HEK293 (cell line): Measurements from ENCODE around the gene TMEM87B.

Source experiments
- CTCF ChIA-PET: fragments of 350-600 bp; formaldehyde crosslinking; extraction: SDS; loops from one replicate; lab custom pipeline; 2021; ENCODE audit warnings: antibody characterized with exemption; lab: Yijun Ruan, JAX
- POLR2A ChIA-PET: fragments of 300-600 bp; formaldehyde crosslinking; extraction: SDS; loops from one replicate; lab custom pipeline; 2020; ENCODE audit warnings: antibody characterized with exemption, inconsistent platforms; lab: Yijun Ruan, JAX
- H3K27ac ChIP-seq: fragments of 200-500 bp; sonication (Bioruptor generic); 2 replicates; pipeline ENCODE4 v1.5.1; 2014; ENCODE audit warnings: low read depth, low read length, control low read depth, inconsistent platforms; ENCODE audit errors: extremely low read depth
- H3K36me3 ChIP-seq, 2 experiments: fragments of 200-500 bp in 1 of 2; sonication (Bioruptor generic) in 1 of 2; 1 replicate in 1 of 2; 2 replicates in 1 of 2; pipeline ENCODE4 v1.5.1; 2014 to 2017; ENCODE audit warnings: inconsistent platforms in 2 of 2, low read length in 2 of 2; ENCODE audit not compliant: control insufficient read depth in 2 of 2, insufficient read depth in 1 of 2
- H3K4me1 ChIP-seq: fragments of 200-500 bp; sonication (Bioruptor generic); 2 replicates; pipeline ENCODE4 v1.5.1; 2014; ENCODE audit warnings: mild to moderate bottlenecking, low read length, inconsistent platforms; ENCODE audit not compliant: control insufficient read depth, insufficient read depth
- H3K4me3 ChIP-seq: 2 replicates; pipeline ENCODE4 v1.5.1; 2011; ENCODE audit warnings: low read depth, mild to moderate bottlenecking, control low read depth, low read length, moderate library complexity
- H3K9me3 ChIP-seq: fragments of 200-500 bp; sonication (Bioruptor generic); 2 replicates; pipeline ENCODE4 v1.5.1; 2014; ENCODE audit warnings: low read depth, low read length, inconsistent platforms; ENCODE audit not compliant: control insufficient read depth, insufficient read depth
- BCL11B ChIP-seq: fragments of 450-650 bp; formaldehyde crosslinking; IDR thresholded peaks from 2 replicates; pipeline ENCODE4 v1.5.1; 2016; ENCODE audit warnings: low read depth, missing biosample characterization, missing genetic modification characterization
- MZF1 ChIP-seq: fragments of 450-650 bp; formaldehyde crosslinking; IDR thresholded peaks from 2 replicates; pipeline ENCODE4 v1.5.1; 2017; ENCODE audit warnings: missing biosample characterization, missing genetic modification characterization, borderline replicate concordance
- YY1 ChIP-seq: fragments of 450-650 bp; formaldehyde crosslinking; IDR thresholded peaks from 2 replicates; pipeline ENCODE4 v1.5.1; 2018; ENCODE audit warnings: missing biosample characterization, missing genetic modification characterization
- ZBTB7A ChIP-seq: fragments of 450-650 bp; formaldehyde crosslinking; IDR thresholded peaks from 2 replicates; pipeline ENCODE4 v1.5.1; 2016; ENCODE audit warnings: low read depth, missing biosample characterization, missing genetic modification characterization
- ZNF132 ChIP-seq: fragments of 450-650 bp; formaldehyde crosslinking; IDR thresholded peaks from 2 replicates; pipeline ENCODE4 v1.5.1; 2017; ENCODE audit warnings: missing biosample characterization, missing genetic modification characterization, borderline replicate concordance
- ZNF140 ChIP-seq: fragments of 450-650 bp; formaldehyde crosslinking; IDR thresholded peaks from 2 replicates; pipeline ENCODE4 v1.5.1; 2016; ENCODE audit warnings: missing biosample characterization, missing genetic modification characterization
- ZNF157 ChIP-seq: fragments of 450-650 bp; formaldehyde crosslinking; IDR thresholded peaks from 2 replicates; pipeline ENCODE4 v1.5.1; 2016; ENCODE audit warnings: missing biosample characterization, missing genetic modification characterization
- ZNF211 ChIP-seq: fragments of 450-650 bp; formaldehyde crosslinking; IDR thresholded peaks from 2 replicates; pipeline ENCODE4 v1.5.1; 2016; ENCODE audit warnings: low read depth, missing biosample characterization, missing genetic modification characterization
- ZNF341 ChIP-seq: fragments of 450-650 bp; formaldehyde crosslinking; IDR thresholded peaks from 2 replicates; pipeline ENCODE4; 2016; ENCODE audit warnings: low read depth, missing biosample characterization, missing genetic modification characterization
- ZNF394 ChIP-seq: fragments of 450-650 bp; formaldehyde crosslinking; IDR thresholded peaks from 2 replicates; pipeline ENCODE4 v1.5.1; 2016; ENCODE audit warnings: missing biosample characterization, missing genetic modification characterization, mild to moderate bottlenecking, moderate library complexity, borderline replicate concordance
- ZNF596 ChIP-seq: fragments of 450-650 bp; IDR thresholded peaks from 2 replicates; pipeline ENCODE4 v1.5.0; 2018; ENCODE audit warnings: missing biosample characterization, mild to moderate bottlenecking, missing genetic modification characterization, moderate library complexity
- ZNF776 ChIP-seq: fragments of 450-650 bp; formaldehyde crosslinking; IDR thresholded peaks from 2 replicates; pipeline ENCODE4 v1.5.0; 2017; ENCODE audit warnings: missing biosample characterization, missing genetic modification characterization, borderline replicate concordance
- ZNF843 ChIP-seq: fragments of 450-650 bp; formaldehyde crosslinking; IDR thresholded peaks from 2 replicates; pipeline ENCODE4 v1.5.1; 2016; ENCODE audit warnings: missing biosample characterization, missing genetic modification characterization
- TF ChIP-seq, protein P1 (sequence below): fragments of 450-650 bp; formaldehyde crosslinking; IDR thresholded peaks from 2 replicates; pipeline ENCODE4 v1.5.1; 2016; ENCODE audit warnings: missing biosample characterization, missing genetic modification characterization
- TF ChIP-seq, protein P2 (sequence below): fragments of 450-650 bp; formaldehyde crosslinking; IDR thresholded peaks from 2 replicates; pipeline ENCODE4 v1.5.1; 2016; ENCODE audit warnings: missing biosample characterization, missing genetic modification characterization
- TF ChIP-seq, protein P3 (sequence below): fragments of 450-650 bp; formaldehyde crosslinking; IDR thresholded peaks from 2 replicates; pipeline ENCODE4 v1.5.1; 2016; ENCODE audit warnings: missing biosample characterization, missing genetic modification characterization
- TF ChIP-seq, protein P4 (sequence below): fragments of 450-650 bp; formaldehyde crosslinking; IDR thresholded peaks from 2 replicates; pipeline ENCODE4 v1.5.1; 2016; ENCODE audit warnings: missing biosample characterization, missing genetic modification characterization

The TMEM87B gene

DNA sequence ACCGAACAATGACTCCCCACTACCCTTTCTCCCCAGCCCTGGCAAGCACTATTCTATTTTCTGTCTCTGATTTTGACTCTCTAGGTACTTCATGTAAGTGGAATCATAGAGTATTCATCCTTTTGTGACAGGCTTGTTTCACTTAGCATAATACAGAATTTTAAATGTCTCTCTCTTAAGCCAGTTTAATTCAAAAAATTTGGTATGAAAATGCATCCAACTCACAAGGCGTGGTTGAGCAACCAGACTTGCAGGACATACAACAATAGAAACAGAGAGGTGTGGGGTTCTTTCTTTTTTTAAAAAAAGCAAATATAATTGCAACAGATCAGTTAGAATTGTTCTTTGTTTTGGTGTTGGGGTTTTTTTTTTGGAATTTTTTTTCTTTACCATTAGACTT, 47.6 kb upstream of the TMEM87B start:
- TF ChIP-seq ZNF596 (tag by site-specific recombination), result no peak
- no peak for TF ChIP-seq ZNF132 (tag by site-specific recombination)
- no peaks in the 10 kb centered on the region for H3K4me1 ChIP-seq
- peaks cover 0 to 46% of the 10 kb centered on the region in 2 experiments; a peak in 2 of 3 replicates for H3K36me3 ChIP-seq
- H3K27ac ChIP-seq, result no peak overlapping the region
- H3K9me3 ChIP-seq, result no peaks in the 10 kb centered on the region
- ChIA-PET POLR2A (no interaction called here), CTCF (interaction anchor here (0.7 kb wide), 1 partner anchor 496 kb away, joined by 3 read pairs; no protein-coding TSS in a partner anchor)
- H3K4me3 ChIP-seq, result no peak overlapping the region

DNA sequence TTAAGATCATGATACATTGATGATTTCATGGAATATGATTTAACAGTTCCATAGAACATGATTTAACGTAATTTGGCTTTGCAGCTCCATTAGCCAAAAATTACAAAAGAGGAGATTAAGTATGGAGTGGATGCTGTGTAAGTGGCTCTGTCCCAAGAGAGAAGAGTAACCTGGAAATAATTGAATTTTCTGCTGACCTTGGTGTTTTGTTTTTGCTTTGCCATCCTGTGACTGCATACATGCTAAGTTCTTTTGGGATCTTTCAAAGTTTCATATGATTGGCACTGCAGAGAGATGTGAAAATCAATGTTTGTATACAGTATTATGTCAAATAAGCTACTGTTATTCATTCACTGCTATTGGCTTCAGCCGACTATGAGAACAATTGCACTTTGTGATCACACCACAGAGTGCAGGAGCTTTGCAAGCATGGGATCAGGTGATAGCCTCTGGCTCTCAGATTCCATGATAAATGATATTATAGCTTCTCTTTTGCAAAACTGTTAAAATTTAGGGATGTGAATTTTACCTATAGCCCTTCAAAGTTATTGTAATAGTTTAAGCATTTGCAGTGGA, 46.1 kb upstream of the TMEM87B start:
- Histone ChIP-seq H3K9me3 (no peaks in the 10 kb centered on the region), H3K4me1 (no peaks in the 10 kb centered on the region), H3K27ac (no peak overlapping the region), H3K36me3 (peaks cover 0 to 45% of the 10 kb centered on the region in 2 experiments; a peak in 2 of 3 replicates), H3K4me3 (no peak overlapping the region)
- TF ChIP-seq ZBTB7A (no peak), ZNF140 (tag by site-specific recombination) (no peak)
- CTCF ChIA-PET, result interaction anchor here (1.4 kb wide), 1 partner anchor 122 kb away, joined by 3 read pairs; no protein-coding TSS in a partner anchor
- POLR2A ChIA-PET, result no interaction called here

DNA sequence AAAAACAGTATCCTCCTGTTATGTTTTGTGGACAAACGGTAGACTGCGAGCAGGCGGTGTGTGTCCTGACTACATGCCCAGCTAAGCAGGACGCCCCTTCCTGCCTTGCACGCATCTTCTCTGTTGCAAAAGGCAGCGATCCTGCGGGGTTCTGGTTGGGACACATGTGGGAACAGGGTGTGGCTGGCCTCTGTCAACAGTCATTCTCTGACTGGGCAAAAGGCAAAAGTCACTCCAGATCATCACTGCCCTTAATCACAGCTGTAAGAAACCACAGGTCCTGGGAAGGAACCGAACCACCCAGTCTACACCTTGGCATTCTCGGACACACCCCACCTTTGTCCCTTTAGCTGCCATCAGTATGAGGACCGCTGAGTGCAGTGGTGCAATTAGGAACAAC, 44.3 kb upstream of the TMEM87B start:
- Histone ChIP-seq H3K36me3 (peaks cover 0 to 41% of the 10 kb centered on the region in 2 experiments; a peak in 2 of 3 replicates), H3K4me3 (no peak overlapping the region), H3K27ac (no peak overlapping the region), H3K9me3 (no peaks in the 10 kb centered on the region), H3K4me1 (no peaks in the 10 kb centered on the region)
- POLR2A ChIA-PET, result no interaction called here
- TF ChIP-seq, protein P1, sequence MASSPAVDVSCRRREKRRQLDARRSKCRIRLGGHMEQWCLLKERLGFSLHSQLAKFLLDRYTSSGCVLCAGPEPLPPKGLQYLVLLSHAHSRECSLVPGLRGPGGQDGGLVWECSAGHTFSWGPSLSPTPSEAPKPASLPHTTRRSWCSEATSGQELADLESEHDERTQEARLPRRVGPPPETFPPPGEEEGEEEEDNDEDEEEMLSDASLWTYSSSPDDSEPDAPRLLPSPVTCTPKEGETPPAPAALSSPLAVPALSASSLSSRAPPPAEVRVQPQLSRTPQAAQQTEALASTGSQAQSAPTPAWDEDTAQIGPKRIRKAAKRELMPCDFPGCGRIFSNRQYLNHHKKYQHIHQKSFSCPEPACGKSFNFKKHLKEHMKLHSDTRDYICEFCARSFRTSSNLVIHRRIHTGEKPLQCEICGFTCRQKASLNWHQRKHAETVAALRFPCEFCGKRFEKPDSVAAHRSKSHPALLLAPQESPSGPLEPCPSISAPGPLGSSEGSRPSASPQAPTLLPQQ (tag by site-specific recombination), result no peak
- TF ChIP-seq ZNF341, result no peak
- no peak for TF ChIP-seq ZNF211 (tag by site-specific recombination)
- TF ChIP-seq, protein P2, sequence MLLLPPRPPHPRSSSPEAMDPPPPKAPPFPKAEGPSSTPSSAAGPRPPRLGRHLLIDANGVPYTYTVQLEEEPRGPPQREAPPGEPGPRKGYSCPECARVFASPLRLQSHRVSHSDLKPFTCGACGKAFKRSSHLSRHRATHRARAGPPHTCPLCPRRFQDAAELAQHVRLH (tag by site-specific recombination), result no peak
- no peak for TF ChIP-seq MZF1
- TF ChIP-seq ZNF157, result no peak
- no peak for TF ChIP-seq YY1 (tag by site-specific recombination)
- no peak for TF ChIP-seq ZNF843 (tag by site-specific recombination)
- no peak for TF ChIP-seq BCL11B (tag by site-specific recombination)
- TF ChIP-seq ZNF776, result no peak
- TF ChIP-seq, protein P3, sequence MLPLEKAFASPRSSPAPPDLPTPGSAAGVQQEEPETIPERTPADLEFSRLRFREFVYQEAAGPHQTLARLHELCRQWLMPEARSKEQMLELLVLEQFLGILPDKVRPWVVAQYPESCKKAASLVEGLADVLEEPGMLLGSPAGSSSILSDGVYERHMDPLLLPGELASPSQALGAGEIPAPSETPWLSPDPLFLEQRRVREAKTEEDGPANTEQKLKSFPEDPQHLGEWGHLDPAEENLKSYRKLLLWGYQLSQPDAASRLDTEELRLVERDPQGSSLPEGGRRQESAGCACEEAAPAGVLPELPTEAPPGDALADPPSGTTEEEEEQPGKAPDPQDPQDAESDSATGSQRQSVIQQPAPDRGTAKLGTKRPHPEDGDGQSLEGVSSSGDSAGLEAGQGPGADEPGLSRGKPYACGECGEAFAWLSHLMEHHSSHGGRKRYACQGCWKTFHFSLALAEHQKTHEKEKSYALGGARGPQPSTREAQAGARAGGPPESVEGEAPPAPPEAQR (tag by site-specific recombination), result no peak
- TF ChIP-seq, protein P4, sequence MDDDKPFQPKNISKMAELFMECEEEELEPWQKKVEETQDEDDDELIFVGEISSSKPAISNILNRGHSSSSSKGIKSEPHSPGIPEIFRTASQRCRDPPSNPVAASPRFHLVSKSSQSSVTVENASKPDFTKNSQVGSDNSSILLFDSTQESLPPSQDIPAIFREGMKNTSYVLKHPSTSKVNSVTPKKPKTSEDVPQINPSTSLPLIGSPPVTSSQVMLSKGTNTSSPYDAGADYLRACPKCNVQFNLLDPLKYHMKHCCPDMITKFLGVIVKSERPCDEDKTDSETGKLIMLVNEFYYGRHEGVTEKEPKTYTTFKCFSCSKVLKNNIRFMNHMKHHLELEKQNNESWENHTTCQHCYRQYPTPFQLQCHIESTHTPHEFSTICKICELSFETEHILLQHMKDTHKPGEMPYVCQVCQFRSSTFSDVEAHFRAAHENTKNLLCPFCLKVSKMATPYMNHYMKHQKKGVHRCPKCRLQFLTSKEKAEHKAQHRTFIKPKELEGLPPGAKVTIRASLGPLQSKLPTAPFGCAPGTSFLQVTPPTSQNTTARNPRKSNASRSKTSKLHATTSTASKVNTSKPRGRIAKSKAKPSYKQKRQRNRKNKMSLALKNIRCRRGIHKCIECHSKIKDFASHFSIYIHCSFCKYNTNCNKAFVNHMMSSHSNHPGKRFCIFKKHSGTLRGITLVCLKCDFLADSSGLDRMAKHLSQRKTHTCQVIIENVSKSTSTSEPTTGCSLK (tag by site-specific recombination), result no peak
- TF ChIP-seq ZNF394 (tag by site-specific recombination), result no peak
- CTCF ChIA-PET, result no interaction called here
